Peyer's patch (tissue), 4 donors: ENCODE measurements around the gene NR5A1.

ENCODE experiments used
- CTCF ChIP-seq, 6 experiments: fragments of 450-650 bp in 4 of 6; fragments of 200-600 bp in 2 of 6; sonication (generic) in 1 of 6; IDR thresholded peaks; one replicate each; pipeline ENCODE4 v1.5.1; 2017 to 2019; ENCODE audit warnings: antibody characterized with exemption in 6 of 6, mild to moderate bottlenecking in 3 of 6, moderate library complexity in 1 of 6
- POLR2A ChIP-seq, 2 donors: fragments of 450-650 bp; IDR thresholded peaks; one replicate each; pipeline ENCODE4 v1.5.1; 2017; ENCODE audit warnings: antibody characterized with exemption in 2 of 2, mild to moderate bottlenecking in 2 of 2, moderate library complexity in 2 of 2

- TF ChIP-seq CTCF (IDR thresholded peaks at IDR 0.05): no peak
- TF ChIP-seq POLR2A (IDR thresholded peaks at IDR 0.05): no peak
Observed at GRCh38 chr9:124475868-124476690, 31.1 kb downstream of the NR5A1 start.
